ENCODE measurements around the gene MAP2. TPM values are rescaled to one million over a fixed set of nuclear protein-coding genes. Genes with fewer than 3 reads are reported as not detected.

Gene MAP2
- total RNA-seq, 4 donors from 2014 or later, result 2.0 to 6.4 (median 2.7) TPM

- no peak overlapping the region for H3K27ac ChIP-seq
- no peaks in the 10 kb centered on the region for H3K4me1 ChIP-seq
- no peaks in the 10 kb centered on the region for H3K9me3 ChIP-seq
- no peaks in the 10 kb centered on the region for H3K36me3 ChIP-seq
- in situ Hi-C loops (cut with MboI; ENCODE audit: low pct_ligation_motif_present in 1 of 4, low pct_unique_long_range_greater_than_20kb in 1 of 4, low sequenced_read_pairs in 3 of 4), result no loop called here
- intact Hi-C loops (cut with DNase I; ENCODE audit: low total_unique reads), result no loop called here
- WGBS, 2 donors (ENCODE audit: low coverage in 1 of 2), result 68% methylated on average over 3 of the region's 3 CpGs; no CpG with 5 or more reads in 1 of the 2 donors
- H3K4me3 ChIP-seq, result no peak overlapping the region
- DNase-seq, result no peak
- no peak for TF ChIP-seq POLR2AphosphoS5 (IDR thresholded peaks at IDR 0.05)
- TF ChIP-seq EP300 (IDR thresholded peaks at IDR 0.05; ENCODE audit: low read depth), result no peak
- no peak for TF ChIP-seq POLR2A (IDR thresholded peaks at IDR 0.05)
- TF ChIP-seq, protein P1, sequence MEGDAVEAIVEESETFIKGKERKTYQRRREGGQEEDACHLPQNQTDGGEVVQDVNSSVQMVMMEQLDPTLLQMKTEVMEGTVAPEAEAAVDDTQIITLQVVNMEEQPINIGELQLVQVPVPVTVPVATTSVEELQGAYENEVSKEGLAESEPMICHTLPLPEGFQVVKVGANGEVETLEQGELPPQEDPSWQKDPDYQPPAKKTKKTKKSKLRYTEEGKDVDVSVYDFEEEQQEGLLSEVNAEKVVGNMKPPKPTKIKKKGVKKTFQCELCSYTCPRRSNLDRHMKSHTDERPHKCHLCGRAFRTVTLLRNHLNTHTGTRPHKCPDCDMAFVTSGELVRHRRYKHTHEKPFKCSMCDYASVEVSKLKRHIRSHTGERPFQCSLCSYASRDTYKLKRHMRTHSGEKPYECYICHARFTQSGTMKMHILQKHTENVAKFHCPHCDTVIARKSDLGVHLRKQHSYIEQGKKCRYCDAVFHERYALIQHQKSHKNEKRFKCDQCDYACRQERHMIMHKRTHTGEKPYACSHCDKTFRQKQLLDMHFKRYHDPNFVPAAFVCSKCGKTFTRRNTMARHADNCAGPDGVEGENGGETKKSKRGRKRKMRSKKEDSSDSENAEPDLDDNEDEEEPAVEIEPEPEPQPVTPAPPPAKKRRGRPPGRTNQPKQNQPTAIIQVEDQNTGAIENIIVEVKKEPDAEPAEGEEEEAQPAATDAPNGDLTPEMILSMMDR (IDR thresholded peaks at IDR 0.05), result no peak
- H3K27me3 ChIP-seq, result no peaks in the 10 kb centered on the region
Observed at GRCh38 chr2:209431701-209432100, 7.9 kb downstream of the MAP2 start.

DNA sequence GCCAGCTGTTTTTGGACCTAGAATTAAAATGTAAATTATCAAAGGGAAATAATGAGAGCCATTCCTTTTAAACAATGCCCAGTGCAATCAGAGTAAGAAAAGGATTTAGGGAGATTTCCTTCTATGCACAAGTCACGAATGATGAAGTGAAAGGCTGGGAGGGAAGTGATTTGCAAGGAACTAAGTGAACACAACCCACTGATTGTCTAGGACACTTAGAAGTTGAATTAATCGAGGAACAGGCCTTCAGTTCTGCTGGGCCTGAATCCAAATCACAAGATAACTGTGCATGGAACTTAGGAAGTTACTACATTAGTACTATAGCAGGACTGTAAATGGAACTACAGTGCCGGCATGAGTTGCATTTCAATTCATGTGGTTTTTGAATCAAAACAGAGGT, 17.7 kb downstream of the MAP2 start:
- in situ Hi-C loops (cut with MboI; ENCODE audit: low pct_ligation_motif_present in 1 of 4, low pct_unique_long_range_greater_than_20kb in 1 of 4, low sequenced_read_pairs in 3 of 4), result no loop called here
- Histone ChIP-seq H3K36me3 (no peaks in the 10 kb centered on the region), H3K4me1 (no peaks in the 10 kb centered on the region), H3K27me3 (no peaks in the 10 kb centered on the region), H3K27ac (no peak overlapping the region), H3K4me3 (no peak overlapping the region), H3K9me3 (no peaks in the 10 kb centered on the region)
- intact Hi-C loops (cut with DNase I; ENCODE audit: low total_unique reads), result no loop called here
- no peak for TF ChIP-seq POLR2AphosphoS5 (IDR thresholded peaks at IDR 0.05)
- TF ChIP-seq POLR2A (IDR thresholded peaks at IDR 0.05), result no peak
- TF ChIP-seq, protein P1 (IDR thresholded peaks at IDR 0.05), result no peak
- no peak for TF ChIP-seq EP300 (IDR thresholded peaks at IDR 0.05; ENCODE audit: low read depth)
- DNase-seq, result no peak
- WGBS, 2 donors (ENCODE audit: low coverage in 1 of 2), result 60 to 65% methylated on average over 3 of the region's 3 CpGs

DNA sequence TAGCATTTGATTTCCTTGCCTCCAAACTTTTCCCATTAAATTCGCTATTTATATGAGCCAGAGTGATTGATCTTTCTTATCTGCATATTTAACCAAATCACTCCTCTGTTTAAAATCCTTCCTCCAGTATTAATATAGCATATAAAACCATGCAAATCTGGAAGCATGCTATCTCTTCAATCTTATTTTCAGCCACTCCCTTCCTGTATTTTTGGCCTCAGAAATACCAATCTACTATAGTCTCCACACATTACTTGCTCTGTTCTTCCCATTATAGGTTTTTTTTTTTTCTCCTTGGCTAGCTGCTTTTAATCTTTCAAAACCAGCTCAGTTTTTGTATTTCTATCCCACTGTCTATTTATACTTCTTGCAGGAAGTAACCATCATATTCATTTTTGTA, 19.1 kb downstream of the MAP2 start:
- H3K4me1 ChIP-seq, result no peaks in the 10 kb centered on the region
- no peak overlapping the region for H3K27ac ChIP-seq
- no peaks in the 10 kb centered on the region for H3K9me3 ChIP-seq
- no peak for DNase-seq
- 85 to 100% methylated on average over 1 of the region's 1 CpG for WGBS, 2 donors (ENCODE audit: low coverage in 1 of 2)
- no peak overlapping the region for H3K4me3 ChIP-seq
- intact Hi-C loops (cut with DNase I; ENCODE audit: low total_unique reads) (no loop called here), in situ Hi-C loops (cut with MboI; ENCODE audit: low pct_ligation_motif_present in 1 of 4, low pct_unique_long_range_greater_than_20kb in 1 of 4, low sequenced_read_pairs in 3 of 4) (no loop called here)
- no peaks in the 10 kb centered on the region for H3K36me3 ChIP-seq
- no peaks in the 10 kb centered on the region for H3K27me3 ChIP-seq
- TF ChIP-seq POLR2A (IDR thresholded peaks at IDR 0.05) (no peak), EP300 (IDR thresholded peaks at IDR 0.05; ENCODE audit: low read depth) (no peak), POLR2AphosphoS5 (IDR thresholded peaks at IDR 0.05) (no peak)
- TF ChIP-seq, protein P1 (IDR thresholded peaks at IDR 0.05), result no peak

- Histone ChIP-seq H3K4me3 (no peak overlapping the region), H3K27me3 (no peaks in the 10 kb centered on the region), H3K4me1 (no peaks in the 10 kb centered on the region), H3K27ac (no peak overlapping the region), H3K36me3 (no peaks in the 10 kb centered on the region), H3K9me3 (no peaks in the 10 kb centered on the region)
- no peak for DNase-seq
- WGBS, 2 donors (ENCODE audit: low coverage in 1 of 2), result 87 to 92% methylated on average over 2 of the region's 2 CpGs
- intact Hi-C loops (cut with DNase I; ENCODE audit: low total_unique reads) (no loop called here), in situ Hi-C loops (cut with MboI; ENCODE audit: low pct_ligation_motif_present in 1 of 4, low pct_unique_long_range_greater_than_20kb in 1 of 4, low sequenced_read_pairs in 3 of 4) (no loop called here)
- TF ChIP-seq POLR2A (IDR thresholded peaks at IDR 0.05), result no peak
- TF ChIP-seq EP300 (IDR thresholded peaks at IDR 0.05; ENCODE audit: low read depth), result no peak
- TF ChIP-seq, protein P1 (IDR thresholded peaks at IDR 0.05), result no peak
- TF ChIP-seq POLR2AphosphoS5 (IDR thresholded peaks at IDR 0.05), result no peak
Observed at GRCh38 chr2:209445485-209445884, 21.6 kb downstream of the MAP2 start.

All from transverse colon (tissue), 4 donors.